Omental fat pad (tissue), 4 donors: ENCODE results near the gene INSIG2. TPM values are rescaled to one million over a fixed set of nuclear protein-coding genes. Genes with fewer than 3 reads are reported as not detected.

Experiments used
- ATAC-seq: fragments of 150-250 bp; one replicate; pipeline ENCODE4 v1.9.1; 2016; ENCODE audit warnings: mild to moderate bottlenecking, moderate library complexity; ENCODE audit not compliant: low FRiP score
- DNase-seq: peaks from one replicate; pipeline ENCODE4 v3.0.0-alpha.2; 2019; ENCODE audit warnings: low spot score
- total RNA-seq, 4 donors: library from RNA; depleted of rRNA; stranded (reverse); fragments of >200 nt; gene quantifications; one replicate each; pipeline ENCODE4 v1.1.0, GENCODE V29; 2016
- TF ChIP-seq, protein P1 (sequence below), 3 donors: fragments of 450-650 bp; IDR thresholded peaks; one replicate each; pipeline ENCODE4 v1.5.1; 2016 to 2017; ENCODE audit warnings: antibody characterized with exemption in 3 of 3, mild to moderate bottlenecking in 3 of 3, moderate library complexity in 2 of 3

INSIG2 gene
- total RNA-seq, 4 donors from 2014 or later, result 5.3 to 15.9 (median 9.7) TPM

DNA sequence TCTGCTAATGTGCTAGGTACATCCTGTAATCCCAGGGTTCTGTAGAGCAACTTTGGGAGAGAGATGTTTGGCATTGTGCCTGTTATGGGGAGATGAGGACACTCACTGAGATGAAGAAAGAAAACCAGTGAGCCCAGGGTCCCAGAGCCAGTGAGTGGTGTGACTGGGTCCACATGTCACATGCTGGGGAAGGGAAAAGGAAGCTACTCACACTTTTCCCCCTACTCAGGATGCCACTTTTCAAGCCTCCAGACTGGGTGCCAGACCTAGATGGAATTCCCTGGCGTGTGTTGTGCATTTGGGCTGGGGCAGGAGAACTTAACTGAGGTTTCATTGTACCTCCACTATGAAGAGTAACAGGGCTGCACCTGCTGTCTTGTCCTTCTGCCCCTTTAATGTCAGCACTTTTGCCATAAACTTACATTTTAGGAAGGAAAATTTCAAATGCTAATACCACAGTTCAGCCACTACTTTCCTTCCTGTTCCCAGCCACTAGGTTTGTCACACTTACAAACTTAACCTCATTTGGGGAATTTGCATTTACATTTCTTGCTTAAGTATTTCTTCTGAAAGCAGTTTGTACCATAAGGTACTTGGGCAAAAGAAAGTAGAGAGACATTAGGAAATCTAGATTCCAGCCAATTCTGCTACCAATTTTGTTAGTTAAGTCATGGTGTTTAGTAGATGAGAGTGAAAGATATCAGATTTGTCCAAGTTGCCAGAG lies 10.2 kb downstream of the INSIG2 start:
- DNase-seq, result no peak
- TF ChIP-seq, protein P1, sequence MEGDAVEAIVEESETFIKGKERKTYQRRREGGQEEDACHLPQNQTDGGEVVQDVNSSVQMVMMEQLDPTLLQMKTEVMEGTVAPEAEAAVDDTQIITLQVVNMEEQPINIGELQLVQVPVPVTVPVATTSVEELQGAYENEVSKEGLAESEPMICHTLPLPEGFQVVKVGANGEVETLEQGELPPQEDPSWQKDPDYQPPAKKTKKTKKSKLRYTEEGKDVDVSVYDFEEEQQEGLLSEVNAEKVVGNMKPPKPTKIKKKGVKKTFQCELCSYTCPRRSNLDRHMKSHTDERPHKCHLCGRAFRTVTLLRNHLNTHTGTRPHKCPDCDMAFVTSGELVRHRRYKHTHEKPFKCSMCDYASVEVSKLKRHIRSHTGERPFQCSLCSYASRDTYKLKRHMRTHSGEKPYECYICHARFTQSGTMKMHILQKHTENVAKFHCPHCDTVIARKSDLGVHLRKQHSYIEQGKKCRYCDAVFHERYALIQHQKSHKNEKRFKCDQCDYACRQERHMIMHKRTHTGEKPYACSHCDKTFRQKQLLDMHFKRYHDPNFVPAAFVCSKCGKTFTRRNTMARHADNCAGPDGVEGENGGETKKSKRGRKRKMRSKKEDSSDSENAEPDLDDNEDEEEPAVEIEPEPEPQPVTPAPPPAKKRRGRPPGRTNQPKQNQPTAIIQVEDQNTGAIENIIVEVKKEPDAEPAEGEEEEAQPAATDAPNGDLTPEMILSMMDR (IDR thresholded peaks at IDR 0.05), result no peak
- ATAC-seq, result no peak

DNA sequence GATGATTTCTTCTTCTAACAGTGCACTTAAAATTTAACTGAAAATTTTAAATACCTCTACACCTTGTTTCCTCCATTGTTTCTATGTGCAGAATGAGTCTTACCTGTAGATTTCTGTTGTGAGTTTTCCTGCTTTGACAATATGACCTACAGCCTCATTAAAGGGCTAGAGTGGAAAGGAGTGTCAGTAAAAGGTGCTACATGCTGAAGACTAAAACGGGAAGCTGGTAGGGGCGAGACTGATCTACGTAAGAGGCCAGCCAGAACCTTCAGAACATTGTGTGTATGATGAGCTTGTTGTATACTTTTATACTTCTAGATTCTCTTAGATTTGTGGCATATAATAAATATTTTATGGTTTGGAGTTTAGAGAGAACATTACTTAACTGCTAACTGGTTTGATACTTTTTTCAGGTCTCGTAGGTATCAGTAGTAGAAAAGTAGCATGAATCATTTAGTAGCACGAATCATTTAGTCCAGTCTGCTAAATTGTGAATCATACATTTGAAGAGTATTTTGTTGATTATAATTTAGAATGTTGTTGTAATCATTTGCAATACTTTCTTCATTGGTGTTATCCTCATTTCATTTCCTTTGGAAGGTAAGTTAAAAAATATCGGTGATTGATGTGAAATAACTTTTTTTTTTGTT lies 14.3 kb downstream of the INSIG2 start:
- ATAC-seq (no peak), DNase-seq (no peak)
- TF ChIP-seq, protein P1 (IDR thresholded peaks at IDR 0.05), result no peak

DNA sequence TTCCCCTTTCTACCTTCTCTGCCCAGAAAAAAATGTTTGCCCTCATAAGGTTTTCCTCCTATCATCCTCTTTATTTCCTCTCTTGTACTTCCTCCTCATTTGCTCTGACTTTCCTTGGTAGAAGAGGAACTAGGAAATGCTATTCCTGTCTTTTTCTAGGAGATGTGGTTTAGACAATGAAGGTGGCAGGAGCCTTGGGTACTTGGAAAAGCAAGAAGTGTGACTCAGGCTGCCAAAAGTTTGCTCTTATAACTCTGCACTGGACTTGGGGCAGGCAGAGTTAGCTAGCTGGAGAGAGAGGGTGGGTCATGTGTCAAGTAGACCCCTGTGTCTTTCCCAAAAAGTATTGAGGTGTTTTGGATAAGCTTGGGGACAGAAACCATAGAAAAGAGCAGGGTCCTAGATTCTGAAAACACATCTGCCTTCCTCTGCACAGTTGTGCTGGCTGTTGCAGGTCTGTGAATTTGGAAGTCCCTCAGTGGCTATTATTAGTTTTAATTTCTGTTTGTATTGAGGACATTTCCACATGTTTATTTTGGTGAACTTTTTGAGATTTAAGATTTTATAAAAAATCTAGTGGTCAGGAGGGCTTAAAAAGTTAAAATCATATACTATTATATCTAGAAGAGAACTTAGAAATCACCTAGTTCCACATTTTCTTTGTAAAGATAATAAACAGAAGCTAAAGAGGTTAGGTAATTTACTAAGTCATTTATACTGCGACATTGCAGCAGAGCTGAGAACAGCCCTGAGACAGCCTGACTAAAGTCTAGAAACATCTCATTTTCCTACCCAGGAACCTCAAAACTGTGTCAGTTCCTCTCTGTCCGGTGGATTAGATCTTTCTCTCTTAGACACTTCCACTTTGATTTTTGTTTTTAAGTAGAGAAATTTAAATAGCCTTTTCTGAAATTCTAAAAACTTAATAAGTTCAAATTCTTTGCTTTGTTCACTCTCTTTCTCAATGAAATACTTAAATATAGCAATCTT lies 16.0 kb downstream of the INSIG2 start:
- ATAC-seq (no peak), DNase-seq (no peak)
- TF ChIP-seq, protein P1 (IDR thresholded peaks at IDR 0.05), result no peak

DNA sequence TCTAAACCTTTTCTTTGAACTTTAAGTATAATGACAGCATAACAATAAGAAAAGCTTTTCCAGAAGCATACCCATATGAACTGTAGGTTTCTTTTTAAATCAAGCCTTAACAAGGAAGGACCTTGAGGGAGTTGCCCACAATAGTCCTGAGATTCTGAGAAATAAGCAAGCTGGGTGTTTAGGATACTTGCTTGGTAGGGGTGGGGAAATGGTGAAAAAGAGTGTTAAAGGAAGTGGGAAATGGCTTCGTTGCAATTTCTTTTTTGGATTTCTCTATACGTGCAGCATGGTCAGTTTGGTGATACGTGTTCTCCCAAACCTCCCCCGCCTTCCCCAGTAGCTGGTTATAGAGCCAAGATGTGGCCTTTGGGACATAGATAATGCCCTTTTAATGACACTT lies 17.2 kb downstream of the INSIG2 start:
- no peak for ATAC-seq
- no peak for DNase-seq
- TF ChIP-seq, protein P1 (IDR thresholded peaks at IDR 0.05), result no peak

DNA sequence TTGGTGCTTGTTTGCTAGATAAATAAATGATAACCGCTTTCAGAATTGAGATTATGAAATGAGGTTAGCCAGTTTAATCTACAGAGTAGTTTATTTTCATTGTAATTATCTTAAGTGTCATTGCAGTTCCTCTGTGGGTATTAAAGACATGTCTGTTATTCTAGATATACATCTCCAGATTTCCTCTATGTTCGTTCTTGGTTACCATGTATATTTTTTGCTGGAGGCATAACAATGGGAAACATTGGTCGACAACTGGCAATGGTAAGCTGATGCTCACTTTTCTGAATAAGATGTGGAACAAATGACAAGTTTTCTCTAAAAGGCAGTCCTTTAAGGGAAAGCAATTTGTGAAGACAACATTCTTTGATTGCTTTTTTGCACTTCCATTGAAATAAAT lies 18.7 kb downstream of the INSIG2 start:
- ATAC-seq (no peak), DNase-seq (no peak)
- TF ChIP-seq, protein P1 (IDR thresholded peaks at IDR 0.05), result no peak

DNA sequence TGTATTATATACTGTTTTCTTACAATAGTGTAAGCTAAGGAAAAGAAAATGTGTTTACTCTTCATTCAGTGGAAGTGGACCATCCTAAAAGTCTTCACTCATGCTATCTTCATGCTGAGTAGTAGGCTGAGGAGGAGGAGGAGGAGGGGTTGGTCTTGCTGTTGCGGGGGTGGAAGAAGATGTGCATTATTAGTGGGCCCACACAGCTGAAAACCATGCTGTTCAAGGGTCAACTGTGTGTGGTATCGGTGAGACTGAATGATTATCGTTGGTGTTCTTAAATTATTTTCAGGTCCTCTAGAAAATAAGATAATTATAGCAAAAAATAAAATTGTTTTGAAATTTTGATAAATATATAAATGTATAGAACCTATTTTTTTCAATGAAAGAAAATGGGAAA lies 22.0 kb downstream of the INSIG2 start:
- no peak for ATAC-seq
- no peak for DNase-seq
- TF ChIP-seq, protein P1 (IDR thresholded peaks at IDR 0.05), result no peak
